HG03469 (cell line): ENCODE results near the gene SAMD5.
A peak's percentile ranks its signal among the peaks of the same experiment; 100 is the strongest.

Experiments
- ATAC-seq: cut with Tn5 transposase; IDR thresholded peaks from one replicate; pipeline ENCODE4 v1.9.1; 2021; ENCODE audit warnings: mild to moderate bottlenecking, moderate library complexity, moderate number of reproducible peaks; ENCODE audit not compliant: unreplicated experiment

The SAMD5 gene

GRCh38 chr6:147508042-147508865 is at the start of gene SAMD5:
Gene SAMD5 (plus strand): TSS chr6:147508690. CDS start chr6:147508929, 239 bp downstream.
- no peak for ATAC-seq

- ATAC-seq = no peak
Measured at GRCh38 chr6:147459780-147460179, 48.7 kb upstream of the SAMD5 start.

- ATAC-seq = no peak
Measured at GRCh38 chr6:147463651-147464050, 44.8 kb upstream of the SAMD5 start.

DNA sequence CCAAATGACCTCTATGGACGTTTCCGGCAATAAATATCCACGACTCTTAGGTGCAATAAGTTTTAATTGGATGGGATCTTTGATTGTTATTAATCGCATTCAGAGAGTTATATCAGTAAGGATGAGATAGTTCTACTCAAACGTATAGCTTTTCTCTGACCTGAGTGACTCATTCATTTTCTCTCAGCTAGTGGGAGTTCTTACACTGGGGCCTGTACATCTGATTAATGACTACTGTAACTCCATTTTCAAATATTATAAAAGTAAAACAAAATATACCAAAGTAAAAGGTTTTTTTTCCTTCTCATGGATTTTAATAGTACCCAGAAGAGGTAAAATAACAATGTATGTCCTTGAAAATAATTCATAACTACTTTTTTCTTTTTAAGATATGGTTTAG is 41.1 kb upstream of the SAMD5 start:
- ATAC-seq = no peak

DNA sequence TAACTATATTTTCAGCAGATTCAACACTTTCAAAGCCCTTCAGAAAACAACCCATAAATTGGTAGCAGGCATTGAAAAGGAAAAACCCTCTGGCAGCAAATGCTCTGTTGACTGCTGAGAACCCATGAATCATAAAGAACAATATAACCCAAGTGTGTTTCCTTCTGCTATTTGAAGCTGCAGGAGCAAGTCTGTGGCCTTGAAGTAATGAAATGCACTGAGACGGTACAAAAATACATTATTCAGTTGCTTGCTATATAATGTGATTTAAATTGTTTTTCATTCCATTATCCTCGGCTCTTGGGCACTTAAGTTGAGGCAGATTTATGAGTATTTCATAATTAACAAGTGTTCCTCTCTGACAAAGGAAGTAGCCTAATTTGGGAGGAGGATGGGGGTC is 40.6 kb upstream of the SAMD5 start:
- ATAC-seq = no peak

DNA sequence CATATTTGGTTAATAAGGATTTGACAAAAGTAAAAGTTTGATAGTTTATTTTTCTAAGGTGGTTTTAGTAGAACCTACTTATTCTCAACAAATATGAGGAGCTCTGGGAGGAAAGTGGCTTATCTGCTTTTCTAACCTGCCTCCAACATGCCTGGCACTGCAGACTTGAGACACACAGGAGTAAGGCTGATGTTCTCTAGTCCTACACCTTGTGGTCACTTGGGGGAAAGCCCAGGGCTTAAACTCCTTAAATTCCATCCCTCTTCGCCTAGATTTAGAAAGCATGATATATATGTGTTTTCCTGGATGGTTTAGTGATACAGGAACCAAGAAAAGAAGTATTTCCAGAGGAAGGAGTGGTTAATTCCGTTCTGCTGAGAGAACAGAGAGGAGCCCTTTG is 39.9 kb upstream of the SAMD5 start:
- no peak for ATAC-seq

- no peak for ATAC-seq
Measured at GRCh38 chr6:147479857-147480256, 28.6 kb upstream of the SAMD5 start.

GRCh38 chr6:147486683-147487082 is 21.8 kb upstream of the SAMD5 start:
- ATAC-seq = peak; percentile 44

- no peak for ATAC-seq
Measured at GRCh38 chr6:147497472-147497871, 11.0 kb upstream of the SAMD5 start.

GRCh38 chr6:147503587-147503986 is 4.9 kb upstream of the SAMD5 start:
- no peak for ATAC-seq

DNA sequence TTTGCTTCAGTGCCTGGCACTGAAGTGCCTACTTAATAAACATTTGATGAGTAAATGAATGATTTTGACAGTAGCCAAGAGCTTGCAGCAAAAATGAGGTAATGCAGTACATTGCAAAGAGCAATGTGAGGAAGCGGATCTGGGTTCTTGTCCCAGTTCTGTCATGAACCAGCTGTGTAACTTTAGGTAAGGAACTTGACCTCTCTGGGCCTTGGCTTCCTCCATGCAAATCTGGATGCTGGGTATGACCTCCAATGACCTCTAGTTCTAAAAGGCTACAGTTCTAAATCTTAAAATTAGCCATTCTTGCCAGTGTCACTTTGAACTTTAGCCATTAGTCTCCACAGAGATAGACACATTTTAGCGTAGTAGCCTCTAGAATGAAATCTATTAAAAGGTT is 3.6 kb upstream of the SAMD5 start:
- ATAC-seq = no peak

DNA sequence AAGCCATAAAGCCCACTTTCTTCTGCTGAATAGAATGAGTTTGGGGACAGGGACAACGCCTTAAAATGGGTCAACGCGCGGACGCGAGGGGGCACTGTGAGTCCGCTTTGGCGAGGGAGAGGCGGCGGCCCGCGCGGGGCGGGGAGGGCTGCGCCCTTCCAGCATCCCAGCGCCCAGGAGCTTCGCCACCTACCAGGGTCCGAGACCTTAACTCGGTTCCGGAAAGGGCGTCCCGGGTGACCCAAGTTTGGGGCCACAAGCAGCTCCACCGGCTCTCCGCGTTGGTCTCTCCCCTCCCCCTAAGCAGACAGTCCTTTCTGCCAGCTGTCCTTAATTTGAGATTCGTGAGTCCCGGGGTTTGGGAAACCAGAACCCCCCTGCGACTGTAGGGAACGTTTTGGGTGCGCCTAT is 1.8 kb upstream of the SAMD5 start:
- no peak for ATAC-seq

DNA sequence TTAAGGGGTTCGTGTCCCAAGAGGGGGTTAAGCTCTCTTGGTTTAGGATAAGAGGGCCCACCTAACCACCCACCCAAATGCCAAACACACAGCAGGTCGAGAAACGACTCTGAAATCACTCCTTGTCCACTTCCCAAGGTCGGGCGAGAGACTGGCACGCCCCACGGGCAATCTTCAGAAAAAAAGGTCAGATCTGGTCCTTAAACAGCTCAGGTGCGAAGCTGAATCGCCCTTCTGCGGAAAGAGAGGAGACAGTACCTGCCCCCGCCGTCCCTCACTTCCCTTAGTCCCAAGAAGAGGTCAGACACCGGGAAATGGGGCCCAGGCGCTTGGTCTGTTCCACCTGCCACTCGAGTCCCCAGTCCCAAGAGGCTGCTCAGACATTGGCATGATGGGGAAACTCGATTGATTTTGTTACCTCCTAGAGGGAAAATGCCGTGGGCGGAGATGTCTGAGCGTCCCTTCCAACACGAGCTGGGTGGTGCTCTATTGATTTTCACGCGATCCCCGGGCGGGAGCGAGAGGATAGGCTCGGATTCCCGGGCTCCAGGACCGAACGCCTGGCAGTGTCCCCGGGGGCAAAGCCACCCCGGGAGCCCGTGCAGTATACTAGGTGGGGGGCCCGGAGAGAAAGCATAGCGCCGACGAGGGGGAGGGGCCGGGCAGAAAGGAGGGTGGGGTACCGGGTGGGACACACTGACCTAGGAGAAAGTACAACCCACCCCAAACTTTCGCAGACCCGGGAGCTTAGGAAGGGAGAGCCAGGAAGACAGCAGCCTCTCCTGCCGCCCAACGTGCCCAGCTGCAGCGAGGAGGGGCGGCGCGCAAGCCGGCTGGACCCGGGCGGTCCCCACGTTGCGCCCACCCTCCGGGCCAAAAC is 1.1 kb upstream of the SAMD5 start:
- no peak for ATAC-seq

GRCh38 chr6:147508866-147509608 is 547 bp downstream of the SAMD5 start:
- no peak for ATAC-seq

DNA sequence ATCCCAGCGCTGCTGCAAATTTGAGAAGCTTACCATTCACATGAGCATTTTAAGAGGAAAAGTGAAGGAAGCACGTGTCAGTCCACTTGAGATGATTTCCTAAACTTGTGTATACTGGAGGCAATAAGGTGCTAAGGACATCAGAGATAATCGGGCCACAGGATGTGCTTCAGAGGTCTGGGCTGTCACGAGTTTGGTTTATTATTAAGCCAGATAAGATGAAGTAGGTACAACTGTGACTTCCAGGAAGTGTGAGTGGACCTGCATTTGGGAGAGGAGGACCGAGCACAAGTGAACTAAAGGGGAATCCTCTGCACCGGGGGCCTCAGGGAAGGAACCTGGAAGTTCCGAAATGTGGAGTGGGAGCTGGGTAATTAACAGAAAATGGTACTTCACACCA is 1.4 kb downstream of the SAMD5 start:
- no peak for ATAC-seq

GRCh38 chr6:147510929-147511590 is 2.6 kb downstream of the SAMD5 start:
- no peak for ATAC-seq

GRCh38 chr6:147514831-147515230 is 6.3 kb downstream of the SAMD5 start:
- no peak for ATAC-seq

DNA sequence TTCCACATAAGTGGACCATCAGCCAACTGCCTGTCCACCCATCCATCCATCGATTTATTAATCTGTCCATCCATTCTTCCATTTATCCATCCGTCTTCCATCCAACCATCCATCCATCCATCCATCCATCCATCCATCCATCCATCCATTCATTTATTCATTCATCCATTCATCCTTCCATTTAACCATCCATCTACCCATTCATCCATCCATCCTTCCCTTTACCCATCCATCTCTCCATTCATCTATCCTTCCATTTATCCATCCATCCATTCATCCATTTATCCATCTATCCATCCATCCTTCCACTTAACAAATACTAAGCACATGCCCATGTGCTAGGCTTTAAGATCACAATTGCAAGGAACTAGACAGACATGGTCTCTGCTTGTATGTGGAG is 6.8 kb downstream of the SAMD5 start:
- no peak for ATAC-seq

DNA sequence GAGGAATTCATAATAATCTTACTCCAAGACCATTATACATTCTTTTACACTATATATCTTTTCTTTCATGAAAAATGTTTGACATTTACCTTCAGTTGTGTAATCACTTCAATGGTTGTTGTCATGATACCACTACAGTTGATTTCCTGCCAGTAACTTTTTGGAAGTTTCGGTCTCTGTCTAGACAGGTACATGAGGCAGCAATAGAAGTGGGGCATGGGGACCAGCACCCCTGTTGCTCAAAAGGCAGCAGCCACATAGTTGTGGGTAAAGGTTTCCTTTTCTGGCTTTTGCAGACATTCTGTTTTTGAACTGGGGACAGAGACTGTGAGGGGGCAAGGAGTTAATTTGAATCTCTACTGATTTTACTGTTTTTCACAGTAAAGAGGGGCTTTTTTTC is 14.1 kb downstream of the SAMD5 start:
- no peak for ATAC-seq

GRCh38 chr6:147525519-147526209 is 17.2 kb downstream of the SAMD5 start:
- no peak for ATAC-seq
